CD4-positive, alpha-beta T cell treated with Interferon alpha-2 for 1 hour (primary cell): ENCODE measurements around the gene CXorf49.

Experiments
- DNase-seq, 2 donors: peaks; one replicate each; pipeline ENCODE4 v3.0.0-alpha.2; 2020 to 2022

The CXorf49 gene

GRCh38 chrX:71671043-71671780 lies 46.9 kb downstream of the CXorf49 start:
- no peak for DNase-seq

- peak in 1 of 2 donors; percentile 32 for DNase-seq
These were observed 48.1 kb downstream of the CXorf49 start for GRCh38 chrX:71669947-71670346.

GRCh38 chrX:71669492-71669891 lies 48.6 kb downstream of the CXorf49 start:
- DNase-seq: no peak

GRCh38 chrX:71668248-71668595 lies 49.9 kb downstream of the CXorf49 start:
- DNase-seq: no peak

- DNase-seq: no peak
These were observed 50.5 kb downstream of the CXorf49 start, which contains the start of gene LOC101059915 for GRCh38 chrX:71667328-71668247. TSS of gene LOC101059915 (plus strand) at chrX:71667546.

- no peak for DNase-seq
These were observed 51.6 kb downstream of the CXorf49 start for GRCh38 chrX:71666240-71667223.

GRCh38 chrX:71665747-71666146 lies 52.3 kb downstream of the CXorf49 start:
- no peak for DNase-seq

GRCh38 chrX:71664889-71665491 lies 53.1 kb downstream of the CXorf49 start:
- DNase-seq: no peak
